ENCODE measurements around the gene PABPN1L. TPM values are rescaled to one million over a fixed set of nuclear protein-coding genes. Genes with fewer than 3 reads are reported as not detected.
"Not testable (repeated sequence)": the region's sequence is repeated elsewhere in the genome, so short reads cannot be mapped to it uniquely, and the experiment has no call there.

PABPN1L gene
- total and polyA plus RNA-seq, 7 donors: 0.15 TPM; not detected in 6

GRCh38 chr16:88826070-88826840 lies 40.2 kb downstream of the PABPN1L start:
- H3K4me3 ChIP-seq: no peak overlapping the region
- intact Hi-C loops (cut with DNase I): no loop called here
- TF ChIP-seq EP300 (IDR thresholded peaks at IDR 0.05): no peak
- H3K4me1 ChIP-seq: no peaks in the 10 kb centered on the region
- DNase-seq: no peak
- no peaks in the 10 kb centered on the region for H3K27me3 ChIP-seq
- H3K27ac ChIP-seq: no peak overlapping the region
- H3K9me3 ChIP-seq: no peaks in the 10 kb centered on the region
- WGBS, 2 donors: 56 to 85% methylated on average over 26 of the region's 26 CpGs
- peaks cover 6 to 71% (median 14%) of the 10 kb centered on the region in 4 donors for H3K36me3 ChIP-seq

- TF ChIP-seq CTCF (IDR thresholded peaks at IDR 0.05) (no peak), POLR2AphosphoS5 (IDR thresholded peaks at IDR 0.05) (no peak), EP300 (IDR thresholded peaks at IDR 0.05) (no peak), POLR2A (IDR thresholded peaks at IDR 0.05) (no peak)
- Histone ChIP-seq H3K4me1 (no peaks in the 10 kb centered on the region), H3K27me3 (no peaks in the 10 kb centered on the region), H3K27ac (no peak overlapping the region), H3K36me3 (peaks cover 6 to 78% (median 14%) of the 10 kb centered on the region in 4 donors), H3K4me3 (no peak overlapping the region), H3K9me3 (no peaks in the 10 kb centered on the region)
- WGBS, 2 donors: 89 to 97% methylated on average over 12 of the region's 12 CpGs
- intact Hi-C loops (cut with DNase I): no loop called here
- no peak for DNase-seq
Measured at GRCh38 chr16:88825146-88825545, 41.3 kb downstream of the PABPN1L start.

- no peak overlapping the region for H3K27ac ChIP-seq
- no peaks in the 10 kb centered on the region for H3K4me1 ChIP-seq
- H3K4me3 ChIP-seq: no peak overlapping the region
- intact Hi-C loops (cut with DNase I): no loop called here
- WGBS, 2 donors: 87 to 89% methylated on average over 33 of the region's 33 CpGs
- TF ChIP-seq EP300 (IDR thresholded peaks at IDR 0.05) (no peak), CTCF (IDR thresholded peaks at IDR 0.05) (no peak), POLR2AphosphoS5 (IDR thresholded peaks at IDR 0.05) (no peak), POLR2A (IDR thresholded peaks at IDR 0.05) (no peak)
- H3K27me3 ChIP-seq: no peaks in the 10 kb centered on the region
- no peak for DNase-seq
- no peaks in the 10 kb centered on the region for H3K9me3 ChIP-seq
- H3K36me3 ChIP-seq: peaks cover 6 to 75% (median 14%) of the 10 kb centered on the region in 4 donors
Measured at GRCh38 chr16:88824256-88825077, 42.0 kb downstream of the PABPN1L start.

GRCh38 chr16:88823646-88824045 lies 42.8 kb downstream of the PABPN1L start:
- DNase-seq; H3K9me3 ChIP-seq; H3K27ac ChIP-seq; intact Hi-C loops (cut with DNase I); H3K4me3 ChIP-seq; H3K27me3 ChIP-seq; H3K4me1 ChIP-seq: not testable (repeated sequence)
- H3K36me3 ChIP-seq: peaks cover 6 to 70% (median 14%) of the 10 kb centered on the region in 4 donors
- WGBS, 2 donors: 97% methylated on average over 30 of the region's 31 CpGs

- DNase-seq: no peak
- TF ChIP-seq POLR2A (IDR thresholded peaks at IDR 0.05) (no peak), POLR2AphosphoS5 (IDR thresholded peaks at IDR 0.05) (no peak)
- Histone ChIP-seq H3K27ac (no peak overlapping the region), H3K9me3 (no peaks in the 10 kb centered on the region), H3K4me1 (no peaks in the 10 kb centered on the region), H3K27me3 (no peaks in the 10 kb centered on the region), H3K4me3 (no peak overlapping the region), H3K36me3 (peaks cover 6 to 58% (median 11%) of the 10 kb centered on the region in 4 donors)
- intact Hi-C loops (cut with DNase I): no loop called here
- 95% methylated on average over 24 of the region's 24 CpGs for WGBS, 2 donors
Measured at GRCh38 chr16:88822281-88823040, 44.0 kb downstream of the PABPN1L start.

Data from sigmoid colon (tissue), 7 donors.